Panc1 (cell line): ENCODE results near the gene SEC14L2.

Experiments
- POLR2AphosphoS5 ChIP-seq: IDR thresholded peaks from 2 replicates; pipeline ENCODE4 v1.6.1; 2012; ENCODE audit warnings: mild to moderate bottlenecking, low read depth, low read length, moderate library complexity
- SIN3A ChIP-seq: IDR thresholded peaks from 2 replicates; pipeline ENCODE4 v1.6.1; 2012; ENCODE audit warnings: low read depth, mild to moderate bottlenecking, low read length, moderate library complexity, borderline replicate concordance; ENCODE audit not compliant: insufficient read depth
- TF ChIP-seq, protein P1 (sequence below): fragments of 450-650 bp; IDR thresholded peaks from 2 replicates; pipeline ENCODE4 v1.5.1; 2017; ENCODE audit warnings: mild to moderate bottlenecking

DNA sequence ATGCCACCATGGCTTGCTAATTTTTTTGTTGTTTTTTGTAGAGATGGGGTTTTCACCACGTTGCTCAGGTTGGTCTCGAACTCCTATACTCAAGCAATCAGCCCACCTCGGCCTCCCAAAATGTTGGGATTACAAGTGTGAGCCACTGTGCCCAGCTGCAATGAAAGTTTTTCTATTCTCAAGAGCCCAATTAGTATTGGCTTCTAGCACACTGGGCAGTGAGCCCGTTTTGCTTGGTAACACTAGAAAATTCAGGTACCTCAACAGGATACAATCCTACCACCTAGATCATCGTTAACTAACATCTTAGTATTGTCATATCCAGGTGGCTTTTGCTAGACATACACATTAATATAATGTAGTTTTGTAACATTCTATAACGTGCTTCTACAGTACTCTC, 56.0 kb downstream of the SEC14L2 start:
- TF ChIP-seq, protein P1, sequence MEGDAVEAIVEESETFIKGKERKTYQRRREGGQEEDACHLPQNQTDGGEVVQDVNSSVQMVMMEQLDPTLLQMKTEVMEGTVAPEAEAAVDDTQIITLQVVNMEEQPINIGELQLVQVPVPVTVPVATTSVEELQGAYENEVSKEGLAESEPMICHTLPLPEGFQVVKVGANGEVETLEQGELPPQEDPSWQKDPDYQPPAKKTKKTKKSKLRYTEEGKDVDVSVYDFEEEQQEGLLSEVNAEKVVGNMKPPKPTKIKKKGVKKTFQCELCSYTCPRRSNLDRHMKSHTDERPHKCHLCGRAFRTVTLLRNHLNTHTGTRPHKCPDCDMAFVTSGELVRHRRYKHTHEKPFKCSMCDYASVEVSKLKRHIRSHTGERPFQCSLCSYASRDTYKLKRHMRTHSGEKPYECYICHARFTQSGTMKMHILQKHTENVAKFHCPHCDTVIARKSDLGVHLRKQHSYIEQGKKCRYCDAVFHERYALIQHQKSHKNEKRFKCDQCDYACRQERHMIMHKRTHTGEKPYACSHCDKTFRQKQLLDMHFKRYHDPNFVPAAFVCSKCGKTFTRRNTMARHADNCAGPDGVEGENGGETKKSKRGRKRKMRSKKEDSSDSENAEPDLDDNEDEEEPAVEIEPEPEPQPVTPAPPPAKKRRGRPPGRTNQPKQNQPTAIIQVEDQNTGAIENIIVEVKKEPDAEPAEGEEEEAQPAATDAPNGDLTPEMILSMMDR, result no peak
- TF ChIP-seq POLR2AphosphoS5, result no peak
- TF ChIP-seq SIN3A, result no peak
